Esophagus (tissue), 2 donors: ENCODE results near the gene EIPR1. TPM values are rescaled to one million over a fixed set of nuclear protein-coding genes. Genes with fewer than 3 reads are reported as not detected.

ENCODE experiments used
- H3K27ac ChIP-seq, 2 donors: one replicate each; pipeline ENCODE4 v1.5.1; 2013; ENCODE audit warnings: low read depth in 2 of 2, mild to moderate bottlenecking in 2 of 2, inconsistent platforms in 1 of 2, low read length in 1 of 2, moderate library complexity in 1 of 2
- H3K27me3 ChIP-seq, 2 donors: one replicate each; pipeline ENCODE4 v1.6.1; 2013; ENCODE audit warnings: low read length in 2 of 2, control low read depth in 1 of 2, mild to moderate bottlenecking in 1 of 2; ENCODE audit not compliant: insufficient read depth in 2 of 2, control insufficient read depth in 1 of 2
- H3K36me3 ChIP-seq, 2 donors: one replicate each; pipeline ENCODE4 v1.6.1; 2013; ENCODE audit warnings: low read length in 1 of 2; ENCODE audit not compliant: control insufficient read depth in 2 of 2, insufficient read depth in 2 of 2
- H3K4me1 ChIP-seq, 2 donors: one replicate each; pipeline ENCODE4 v1.6.1; 2013; ENCODE audit warnings: low read length in 1 of 2; ENCODE audit not compliant: control insufficient read depth in 2 of 2, insufficient read depth in 2 of 2
- H3K4me3 ChIP-seq, 2 donors: one replicate each; pipeline ENCODE4 v1.5.1; 2013; ENCODE audit warnings: low read length in 2 of 2, mild to moderate bottlenecking in 2 of 2, low read depth in 1 of 2, moderate library complexity in 1 of 2
- H3K9me3 ChIP-seq, 2 donors: one replicate each; pipeline ENCODE4 v1.6.1; 2013; ENCODE audit warnings: mild to moderate bottlenecking in 2 of 2, low read depth in 1 of 2, low read length in 1 of 2, moderate library complexity in 1 of 2; ENCODE audit not compliant: control insufficient read depth in 2 of 2, insufficient read depth in 1 of 2
- WGBS, 2 donors: extraction: QIAGEN DNeasy Blood & Tissue Kit; methylation state at CpG; one replicate each; pipeline ENCODE4 v1.1.7; 2013; 5-methylcytosine and 5-hydroxymethylcytosine counted together
- polyA plus RNA-seq, 2 donors: library from polyadenylated mRNA; stranded (reverse); fragments of 200-250 nt; gene quantifications; one replicate each; pipeline ENCODE4 v1.2.3, GENCODE V29; 2013
- donor health status: healthy with polysubstance abuse.
- donor health status: Bipolar disorder and iron deficiency.

Gene EIPR1
- polyA plus RNA-seq, 2 donors = 8.2 to 22.8 TPM

- Histone ChIP-seq H3K4me1 (no peaks in the 10 kb centered on the region), H3K36me3 (peaks cover 0 to 7% of the 10 kb centered on the region in 2 donors), H3K27ac (no peak overlapping the region), H3K27me3 (no peaks in the 10 kb centered on the region), H3K9me3 (no peaks in the 10 kb centered on the region), H3K4me3 (no peak overlapping the region)
- WGBS, 2 donors = 90 to 93% methylated on average over 4 of the region's 4 CpGs
These were observed 81.2 kb downstream of the EIPR1 start for GRCh38 chr2:3296182-3296972.

GRCh38 chr2:3294493-3294892 lies 83.1 kb downstream of the EIPR1 start:
- no peaks in the 10 kb centered on the region for H3K27me3 ChIP-seq
- H3K27ac ChIP-seq = no peak overlapping the region
- WGBS, 2 donors = 57 to 61% methylated on average over 4 of the region's 4 CpGs
- no peak overlapping the region for H3K4me3 ChIP-seq
- H3K9me3 ChIP-seq = no peaks in the 10 kb centered on the region
- H3K36me3 ChIP-seq = peaks cover 0 to 7% of the 10 kb centered on the region in 2 donors
- no peaks in the 10 kb centered on the region for H3K4me1 ChIP-seq

- WGBS, 2 donors = 32 to 38% methylated on average over 3 of the region's 3 CpGs
These were observed 83.5 kb downstream of the EIPR1 start for GRCh38 chr2:3294069-3294468.

GRCh38 chr2:3293221-3293620 lies 84.4 kb downstream of the EIPR1 start:
- H3K4me3 ChIP-seq = no peak overlapping the region
- no peaks in the 10 kb centered on the region for H3K4me1 ChIP-seq
- no peaks in the 10 kb centered on the region for H3K27me3 ChIP-seq
- no peaks in the 10 kb centered on the region for H3K9me3 ChIP-seq
- H3K36me3 ChIP-seq = peaks cover 0 to 7% of the 10 kb centered on the region in 2 donors
- WGBS, 2 donors = 83 to 88% methylated on average over 9 of the region's 9 CpGs
- H3K27ac ChIP-seq = no peak overlapping the region

More at GRCh38 chr2:3294069-3294468, 83.5 kb downstream of the EIPR1 start:
- Histone ChIP-seq H3K27me3 (no peaks in the 10 kb centered on the region), H3K27ac (no peak overlapping the region), H3K9me3 (no peaks in the 10 kb centered on the region), H3K36me3 (peaks cover 0 to 7% of the 10 kb centered on the region in 2 donors), H3K4me3 (no peak overlapping the region), H3K4me1 (no peaks in the 10 kb centered on the region)

- Histone ChIP-seq H3K4me1 (no peaks in the 10 kb centered on the region), H3K27ac (no peak overlapping the region), H3K9me3 (no peaks in the 10 kb centered on the region), H3K36me3 (peaks cover 0 to 7% of the 10 kb centered on the region in 2 donors), H3K4me3 (no peak overlapping the region), H3K27me3 (no peaks in the 10 kb centered on the region)
- 90 to 97% methylated on average over 10 of the region's 10 CpGs for WGBS, 2 donors
These were observed 85.2 kb downstream of the EIPR1 start for GRCh38 chr2:3292416-3292815.

- WGBS, 2 donors = 93 to 94% methylated on average over 7 of the region's 7 CpGs
- no peaks in the 10 kb centered on the region for H3K4me1 ChIP-seq
- no peak overlapping the region for H3K4me3 ChIP-seq
- no peak overlapping the region for H3K27ac ChIP-seq
- H3K27me3 ChIP-seq = no peaks in the 10 kb centered on the region
- peaks cover 0 to 7% of the 10 kb centered on the region in 2 donors for H3K36me3 ChIP-seq
- H3K9me3 ChIP-seq = no peaks in the 10 kb centered on the region
These were observed 85.9 kb downstream of the EIPR1 start for GRCh38 chr2:3291750-3292149.

GRCh38 chr2:3291113-3291512 lies 86.5 kb downstream of the EIPR1 start:
- H3K4me3 ChIP-seq = no peak overlapping the region
- no peak overlapping the region for H3K27ac ChIP-seq
- H3K36me3 ChIP-seq = peaks cover 0 to 7% of the 10 kb centered on the region in 2 donors
- H3K27me3 ChIP-seq = no peaks in the 10 kb centered on the region
- 97 to 98% methylated on average over 9 of the region's 9 CpGs for WGBS, 2 donors
- H3K9me3 ChIP-seq = no peaks in the 10 kb centered on the region
- no peaks in the 10 kb centered on the region for H3K4me1 ChIP-seq

- Histone ChIP-seq H3K9me3 (no peaks in the 10 kb centered on the region), H3K27ac (no peak overlapping the region), H3K27me3 (no peaks in the 10 kb centered on the region), H3K4me1 (no peaks in the 10 kb centered on the region), H3K36me3 (peaks cover 0 to 7% of the 10 kb centered on the region in 2 donors), H3K4me3 (no peak overlapping the region)
- WGBS, 2 donors = 87 to 93% methylated on average over 12 of the region's 12 CpGs
These were observed 87.0 kb downstream of the EIPR1 start for GRCh38 chr2:3290655-3291054.

- H3K36me3 ChIP-seq = peaks cover 0 to 7% of the 10 kb centered on the region in 2 donors
- H3K27ac ChIP-seq = no peak overlapping the region
- no peaks in the 10 kb centered on the region for H3K4me1 ChIP-seq
- H3K27me3 ChIP-seq = no peaks in the 10 kb centered on the region
- 97 to 98% methylated on average over 8 of the region's 8 CpGs for WGBS, 2 donors
- H3K9me3 ChIP-seq = no peaks in the 10 kb centered on the region
- H3K4me3 ChIP-seq = no peak overlapping the region
These were observed 87.6 kb downstream of the EIPR1 start for GRCh38 chr2:3289971-3290370.

- Histone ChIP-seq H3K36me3 (peaks cover 0 to 7% of the 10 kb centered on the region in 2 donors), H3K4me1 (no peaks in the 10 kb centered on the region), H3K27ac (no peak overlapping the region), H3K9me3 (no peaks in the 10 kb centered on the region), H3K4me3 (no peak overlapping the region), H3K27me3 (no peaks in the 10 kb centered on the region)
- WGBS, 2 donors = 92% methylated on average over 15 of the region's 15 CpGs
These were observed 88.1 kb downstream of the EIPR1 start for GRCh38 chr2:3289526-3289925.
